HL-60/S4 treated with phorbol 12-myristate 13-acetate at 8.2 ng/mL for 4 days and 3 days (cell line): ENCODE data around the gene THSD4.

Source experiments
- in situ Hi-C: fragments of 300-500 bp; cut with MboI; formaldehyde crosslinking; loops from 2 replicates; pipeline ENCODE4 v1.15.0; 2022; ENCODE audit warnings: low sequenced_read_pairs

The THSD4 gene

GRCh38 chr15:71785996-71786395, 670.7 kb downstream of the THSD4 start:
- in situ Hi-C loops = no loop called here

- in situ Hi-C loops = no loop called here
These were observed 671.4 kb downstream of the THSD4 start for GRCh38 chr15:71786673-71787072.

GRCh38 chr15:71788646-71789579, 673.6 kb downstream of the THSD4 start:
- in situ Hi-C loops = no loop called here

- in situ Hi-C loops = no loop called here
These were observed 674.3 kb downstream of the THSD4 start for GRCh38 chr15:71789616-71790015.

- in situ Hi-C loops = no loop called here
These were observed 674.8 kb downstream of the THSD4 start for GRCh38 chr15:71790081-71790480.

GRCh38 chr15:71791975-71792374, 676.7 kb downstream of the THSD4 start:
- in situ Hi-C loops = no loop called here

GRCh38 chr15:71792521-71792920, 677.2 kb downstream of the THSD4 start:
- in situ Hi-C loops = no loop called here

- in situ Hi-C loops = no loop called here
These were observed 683.4 kb downstream of the THSD4 start for GRCh38 chr15:71798641-71799040.

GRCh38 chr15:71800190-71800589, 684.9 kb downstream of the THSD4 start:
- in situ Hi-C loops = no loop called here

GRCh38 chr15:71800835-71801745, 685.8 kb downstream of the THSD4 start:
- in situ Hi-C loops = no loop called here

GRCh38 chr15:71801935-71802655, 686.8 kb downstream of the THSD4 start:
- in situ Hi-C loops = no loop called here

- in situ Hi-C loops = no loop called here
These were observed 687.5 kb downstream of the THSD4 start for GRCh38 chr15:71802770-71803169.

GRCh38 chr15:71804226-71804625, 689.0 kb downstream of the THSD4 start:
- in situ Hi-C loops = no loop called here

GRCh38 chr15:71804695-71805470, 689.6 kb downstream of the THSD4 start:
- in situ Hi-C loops = no loop called here

- in situ Hi-C loops = no loop called here
These were observed 691.2 kb downstream of the THSD4 start for GRCh38 chr15:71806452-71806931.

- in situ Hi-C loops = no loop called here
These were observed 691.9 kb downstream of the THSD4 start for GRCh38 chr15:71807125-71807629.

GRCh38 chr15:71807691-71808091, 692.4 kb downstream of the THSD4 start:
- in situ Hi-C loops = no loop called here

- in situ Hi-C loops = no loop called here
These were observed 693.2 kb downstream of the THSD4 start for GRCh38 chr15:71808311-71809020.

GRCh38 chr15:71809346-71809745, 694.1 kb downstream of the THSD4 start:
- in situ Hi-C loops = no loop called here
